Dedifferentiated amniotic fluid mesenchymal stem cell (primary cell): Measurements from ENCODE around the gene STARD13.
"Not testable (repeated sequence)": the region's sequence is repeated elsewhere in the genome, so short reads cannot be mapped to it uniquely, and the experiment has no call there.

Experiments used
- DNase-seq: peaks from one replicate; pipeline ENCODE4 v3.0.0-alpha.2; 2016; ENCODE audit errors: extremely low spot score

Gene STARD13

DNA sequence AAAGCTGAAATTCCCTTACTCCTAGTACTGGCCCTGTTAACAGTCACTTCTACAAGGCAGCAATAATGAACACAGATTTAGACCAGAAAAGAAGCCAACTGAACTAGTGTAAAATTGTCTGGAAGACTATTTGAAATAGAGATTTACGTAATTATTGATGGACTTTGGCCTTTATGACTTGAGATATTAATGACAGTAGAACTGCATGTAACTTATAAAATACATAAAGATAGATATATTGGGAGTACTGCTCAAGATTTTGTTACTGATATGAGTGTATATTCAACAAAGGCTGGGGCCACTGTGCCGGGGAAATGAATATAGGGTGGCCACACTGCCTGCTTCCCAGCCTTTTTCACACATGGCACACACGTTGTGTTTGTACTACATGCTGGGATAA, 88.8 kb downstream of the STARD13 start:
- no peak for DNase-seq

GRCh38 chr13:33195693-33196464, 89.7 kb downstream of the STARD13 start:
- DNase-seq, result no peak

- peak; percentile 83 for DNase-seq
Observed at GRCh38 chr13:33194820-33195692, 90.5 kb downstream of the STARD13 start.

DNA sequence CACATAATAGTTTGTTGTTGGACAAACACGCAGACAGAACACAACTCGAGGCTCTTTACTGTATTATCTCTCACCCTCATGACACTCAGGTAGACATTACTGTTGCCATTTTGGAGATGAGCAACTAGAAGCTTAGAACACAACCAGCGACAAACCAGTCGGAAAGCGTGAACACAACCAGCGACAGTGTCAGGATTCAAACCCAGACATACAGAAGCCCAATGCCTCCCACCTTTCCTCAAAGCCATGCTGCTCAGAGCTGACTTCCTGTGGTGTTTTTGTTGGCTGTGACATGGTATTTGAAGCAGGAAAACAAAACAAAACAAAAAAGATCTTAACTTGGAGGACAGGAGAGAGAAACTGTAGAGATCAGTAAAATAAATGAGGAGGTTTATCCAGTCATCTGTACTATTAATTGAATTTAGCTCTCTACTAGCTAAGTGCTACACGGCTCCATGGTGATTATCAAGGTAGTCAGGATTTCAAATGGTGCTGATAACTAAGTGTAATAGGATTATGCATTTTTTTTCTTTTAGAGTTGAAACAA, 92.1 kb downstream of the STARD13 start:
- no peak for DNase-seq

- no peak for DNase-seq
Observed at GRCh38 chr13:33191425-33192210, 93.9 kb downstream of the STARD13 start.

- no peak for DNase-seq
Observed at GRCh38 chr13:33189470-33189869, 96.1 kb downstream of the STARD13 start.

DNA sequence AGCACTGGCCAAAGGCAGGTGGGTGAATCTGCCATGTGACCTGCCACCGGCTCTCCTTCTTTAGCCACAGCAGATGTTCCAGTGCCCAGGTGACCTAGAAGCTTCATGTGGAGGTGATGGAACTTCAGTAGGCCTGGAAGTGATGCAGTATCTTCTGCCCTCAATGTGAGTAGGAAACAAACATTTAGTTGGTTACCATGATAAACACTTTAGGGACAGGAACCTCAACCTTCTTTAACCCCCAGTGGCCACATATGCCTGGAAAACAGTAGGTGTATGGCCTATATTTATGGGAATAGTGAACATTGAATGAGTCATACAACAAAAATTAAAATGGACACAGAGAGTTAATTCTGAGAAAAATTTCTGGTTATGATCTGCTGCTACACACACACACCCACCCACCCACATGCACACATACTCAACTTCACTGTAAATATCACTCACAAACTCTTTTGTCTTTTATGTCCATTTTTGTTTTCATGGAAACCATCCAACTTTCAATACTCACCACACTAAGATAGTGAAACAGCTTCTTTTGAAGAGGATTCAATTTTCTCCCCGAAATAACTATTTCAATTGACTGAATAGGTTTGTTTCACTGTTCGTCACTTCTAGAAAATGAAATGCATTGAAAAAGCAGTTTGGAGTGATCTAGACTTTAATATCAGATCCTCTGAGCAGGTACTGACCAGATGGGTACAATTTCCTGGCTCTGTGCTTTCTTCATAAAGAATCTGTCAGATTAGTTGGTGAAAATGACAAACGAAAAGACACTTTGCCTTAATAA, 97.3 kb downstream of the STARD13 start:
- no peak for DNase-seq

GRCh38 chr13:33186861-33187291, 98.7 kb downstream of the STARD13 start:
- DNase-seq, result no peak

DNA sequence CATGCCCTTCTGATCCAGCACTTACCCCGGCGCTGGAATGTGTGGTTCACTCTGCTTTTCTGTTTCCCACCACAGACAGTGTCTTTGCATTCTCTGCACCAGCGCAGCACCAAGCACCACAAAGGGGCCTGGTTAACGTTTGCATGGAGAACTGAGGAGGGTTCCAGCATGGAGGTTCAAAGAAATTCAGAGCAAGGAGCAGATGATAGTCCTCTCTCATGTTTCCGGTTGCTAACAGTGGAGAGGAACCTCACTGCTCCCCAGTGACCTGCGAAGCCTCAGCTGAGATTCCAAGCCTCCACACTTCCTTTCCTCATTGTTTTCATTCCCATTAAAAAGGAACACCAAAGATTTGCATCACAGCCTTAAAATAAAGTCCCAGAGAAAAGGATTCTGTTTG, 99.7 kb downstream of the STARD13 start:
- no peak for DNase-seq

DNA sequence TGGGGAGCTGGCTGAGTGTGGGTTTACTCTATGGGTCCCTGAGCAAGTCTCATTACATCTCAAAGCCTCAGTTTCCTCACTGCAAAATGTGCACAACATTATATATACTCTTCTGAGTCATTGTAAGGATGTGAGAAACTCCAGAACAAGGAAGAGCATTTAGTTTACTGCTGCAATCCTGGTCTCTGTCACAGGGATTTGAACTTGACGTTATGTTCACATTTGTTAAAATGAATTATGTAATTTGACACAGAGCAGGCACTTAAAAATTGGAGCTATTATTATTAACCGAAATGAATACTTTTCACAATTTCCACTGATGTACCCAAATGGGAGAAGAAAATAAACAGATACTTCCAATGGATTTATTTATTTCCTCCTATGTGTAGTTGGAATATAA, 101.0 kb downstream of the STARD13 start:
- DNase-seq, result no peak

DNA sequence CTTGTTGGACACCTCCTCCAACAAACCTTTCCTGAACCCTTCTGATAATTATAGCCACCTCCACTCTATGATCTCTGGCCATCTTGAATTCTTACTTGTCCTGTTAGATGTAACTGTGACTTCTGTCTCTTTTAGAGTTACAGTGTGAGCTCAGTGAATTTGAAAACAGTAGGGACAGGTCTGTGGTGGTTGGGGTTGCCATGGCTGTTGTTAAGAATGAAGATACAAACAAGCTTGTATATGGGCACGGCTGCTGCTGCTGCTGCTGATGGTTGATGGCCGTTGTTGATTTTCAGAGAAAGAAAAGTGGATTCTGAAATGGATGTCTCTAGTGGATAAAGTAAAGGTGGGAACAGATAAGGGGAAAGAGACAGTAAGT, 101.5 kb downstream of the STARD13 start:
- no peak for DNase-seq

DNA sequence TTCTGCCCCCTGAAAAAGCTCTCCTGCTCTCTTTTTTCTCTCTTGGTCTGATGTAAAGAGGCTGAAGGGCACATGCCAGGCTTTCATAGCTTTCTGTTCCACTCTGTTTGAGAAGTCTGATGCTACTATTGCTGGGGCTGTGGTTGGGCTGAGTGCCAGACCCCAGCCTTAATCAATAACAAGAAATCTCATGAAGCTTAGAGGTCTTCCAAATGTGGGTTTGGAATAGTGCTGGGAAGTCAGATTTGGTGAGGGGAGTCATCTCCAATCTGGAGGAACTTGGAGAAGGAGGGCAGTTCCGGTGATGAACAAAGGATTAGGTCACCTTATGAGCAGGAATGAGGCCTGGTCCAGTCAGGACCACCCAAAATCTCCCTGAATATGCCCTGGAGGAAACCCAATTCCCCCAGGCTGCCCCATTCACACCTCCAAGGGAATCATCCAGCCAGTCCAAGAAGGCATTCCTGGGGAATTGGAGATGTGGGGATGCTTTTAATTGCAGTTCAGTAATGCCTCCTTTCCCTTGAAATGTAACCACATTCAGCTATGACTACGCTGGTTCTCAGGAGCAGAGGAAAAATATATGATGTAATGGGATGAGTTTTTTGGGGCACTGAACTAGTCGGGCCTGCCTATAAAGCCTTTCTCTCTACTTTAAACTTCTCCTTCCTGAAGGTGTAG, 102.0 kb downstream of the STARD13 start:
- no peak for DNase-seq

DNA sequence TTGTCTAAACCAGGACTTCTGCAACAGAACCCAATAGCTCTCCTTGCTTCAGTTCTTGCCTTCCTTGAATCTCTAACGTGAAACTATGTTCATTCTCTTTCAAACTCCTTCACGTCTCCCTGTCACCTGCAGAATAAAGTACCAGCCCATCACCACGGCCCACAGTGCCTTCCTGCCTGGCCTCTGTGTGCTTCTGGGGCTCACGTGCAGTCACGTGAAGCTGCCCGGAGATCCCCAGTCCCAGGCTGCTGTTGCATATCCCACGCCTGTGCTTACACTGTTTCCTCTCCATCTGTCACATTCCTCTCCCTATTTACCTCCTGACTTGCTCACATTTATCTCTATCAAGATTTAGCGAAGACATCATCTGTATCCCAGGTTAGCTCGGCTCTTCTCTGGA, 102.8 kb downstream of the STARD13 start:
- DNase-seq, result no peak

DNA sequence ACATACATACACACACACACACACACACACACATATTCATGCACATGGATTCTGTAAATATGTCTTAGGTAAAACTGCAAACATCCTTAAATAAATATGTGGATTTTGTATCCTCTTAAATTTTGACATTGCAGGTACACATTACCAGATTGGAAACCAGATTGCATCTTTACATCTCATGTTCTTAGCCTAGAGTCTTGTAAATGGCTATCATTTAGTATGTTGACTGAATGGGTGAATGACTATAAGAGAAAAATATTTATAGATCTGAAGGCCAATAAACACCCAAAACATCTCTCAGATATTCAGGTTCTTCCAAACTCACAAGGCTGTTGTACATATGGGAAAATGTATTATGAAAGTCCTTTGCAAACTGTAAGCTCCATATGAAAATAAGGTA, 104.3 kb downstream of the STARD13 start:
- no peak for DNase-seq

- DNase-seq, result no peak
Observed at GRCh38 chr13:33180122-33180804, 105.3 kb downstream of the STARD13 start.

DNA sequence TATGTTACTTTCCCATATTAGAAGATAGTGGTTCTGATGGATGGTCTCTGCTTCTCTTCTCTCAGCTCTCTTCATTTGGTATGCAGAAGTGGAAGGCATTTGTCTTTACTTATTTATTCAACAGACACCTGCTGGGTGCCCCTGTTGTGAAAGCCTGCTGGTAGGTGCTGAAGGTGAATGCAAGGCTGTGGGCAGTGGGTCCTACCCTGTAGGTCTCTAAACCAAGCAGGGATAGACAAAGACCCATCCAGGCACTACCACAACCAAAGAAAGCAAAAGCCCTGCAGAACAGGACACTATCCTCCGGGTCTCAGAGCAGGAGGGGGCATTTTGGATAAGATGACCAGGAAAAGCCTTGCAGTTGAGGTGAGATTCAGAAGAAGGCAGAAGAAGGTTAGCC, 106.1 kb downstream of the STARD13 start:
- DNase-seq, result no peak

DNA sequence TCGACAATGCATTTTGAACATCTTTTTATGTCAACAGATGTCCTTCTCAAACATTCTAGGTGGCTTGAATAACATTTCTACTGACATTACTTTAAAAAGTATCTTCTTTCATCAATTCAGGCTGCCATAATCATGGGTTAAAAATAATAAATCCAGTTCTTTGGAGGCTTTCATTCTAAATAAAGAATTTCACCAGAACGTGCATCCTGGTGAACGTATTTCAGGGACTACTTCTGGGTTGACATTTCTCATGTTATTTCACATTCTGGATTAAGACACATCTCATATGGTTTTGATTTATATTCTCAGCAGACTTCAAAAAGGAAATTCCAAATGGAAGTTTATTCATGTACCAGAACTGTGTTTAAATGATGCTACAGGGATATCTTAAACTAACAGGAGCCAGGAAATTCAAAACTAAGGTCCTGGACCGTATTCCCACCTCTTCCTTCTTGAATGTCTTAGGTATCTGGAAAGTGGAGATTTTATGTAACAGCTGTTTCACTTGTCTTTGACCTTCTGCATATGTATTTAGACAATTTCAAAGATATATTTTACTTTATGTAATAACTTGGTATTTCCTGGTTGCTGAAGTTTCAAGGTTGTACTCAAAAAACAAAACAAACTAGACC, 107.2 kb downstream of the STARD13 start:
- no peak for DNase-seq

- DNase-seq, result not testable (repeated sequence)
Observed at GRCh38 chr13:33177340-33178208, 108.0 kb downstream of the STARD13 start.
